H9 (cell line): ENCODE measurements around the gene ACSM4. TPM values are rescaled to one million over a fixed set of nuclear protein-coding genes. Genes with fewer than 3 reads are reported as not detected.

ENCODE experiments used
- DNase-seq: peaks from one replicate; pipeline ENCODE4 v3.0.0-alpha.2; 2017
- H2AFZ ChIP-seq: one replicate; pipeline ENCODE4 v1.6.1; 2013; ENCODE audit warnings: mild to moderate bottlenecking, low read length, control low read depth, moderate library complexity
- H2AK5ac ChIP-seq: 2 replicates; pipeline ENCODE4 v1.6.1; 2013; ENCODE audit warnings: low read length, control low read depth, mixed read lengths; ENCODE audit not compliant: insufficient read length
- H2BK120ac ChIP-seq: one replicate; pipeline ENCODE4 v1.6.1; 2013; ENCODE audit warnings: low read depth, mild to moderate bottlenecking, low read length, control low read depth, inconsistent platforms; ENCODE audit not compliant: poor library complexity, severe bottlenecking
- H2BK12ac ChIP-seq: 2 replicates; pipeline ENCODE4 v1.6.1; 2013; ENCODE audit warnings: low read length, control low read depth, mixed read lengths, low read depth; ENCODE audit not compliant: insufficient read length
- H2BK15ac ChIP-seq: 2 replicates; pipeline ENCODE4 v1.6.1; 2013; ENCODE audit warnings: low read depth, low read length, control low read depth
- H2BK20ac ChIP-seq: one replicate; pipeline ENCODE4 v1.6.1; 2013; ENCODE audit warnings: low read depth, mild to moderate bottlenecking, low read length, control low read depth, inconsistent platforms; ENCODE audit not compliant: poor library complexity, severe bottlenecking
- H2BK5ac ChIP-seq: 2 replicates; pipeline ENCODE4 v1.6.1; 2013; ENCODE audit warnings: low read length, control low read depth, mixed read lengths; ENCODE audit not compliant: insufficient read length
- H3K14ac ChIP-seq: 2 replicates; pipeline ENCODE4 v1.6.1; 2013; ENCODE audit warnings: low read length, control low read depth; ENCODE audit not compliant: insufficient read depth
- H3K18ac ChIP-seq: 2 replicates; pipeline ENCODE4 v1.6.1; 2013; ENCODE audit warnings: low read depth, mild to moderate bottlenecking, mixed read lengths, low read length, control low read depth; ENCODE audit not compliant: insufficient read length
- H3K23ac ChIP-seq: 2 replicates; pipeline ENCODE4 v1.6.1; 2013; ENCODE audit warnings: low read length, control low read depth, mixed read lengths, low read depth; ENCODE audit not compliant: insufficient read length
- H3K23me2 ChIP-seq: 2 replicates; pipeline ENCODE4 v1.6.1; 2013; ENCODE audit warnings: low read depth, mild to moderate bottlenecking, mixed read lengths, low read length, control low read depth; ENCODE audit not compliant: insufficient read length, poor library complexity, severe bottlenecking
- H3K27ac ChIP-seq: 2 replicates; pipeline ENCODE4 v1.5.1; 2013; ENCODE audit warnings: low read length, control low read depth, mixed read lengths, low read depth; ENCODE audit not compliant: insufficient read length
- H3K27me3 ChIP-seq: 2 replicates; pipeline ENCODE4 v1.6.1; 2013; ENCODE audit warnings: low read length, control low read depth, inconsistent platforms; ENCODE audit not compliant: insufficient read depth
- H3K4ac ChIP-seq: 2 replicates; pipeline ENCODE4 v1.6.1; 2013; ENCODE audit warnings: low read depth, mild to moderate bottlenecking, control low read depth, inconsistent platforms, low read length, moderate library complexity
- H3K4me1 ChIP-seq: 2 replicates; pipeline ENCODE4 v1.6.1; 2013; ENCODE audit warnings: low read length, control low read depth, inconsistent platforms; ENCODE audit not compliant: insufficient read depth
- H3K4me2 ChIP-seq: 2 replicates; pipeline ENCODE4 v1.6.1; 2013; ENCODE audit warnings: low read length, control low read depth, mixed read lengths; ENCODE audit not compliant: insufficient read length, insufficient read depth
- H3K56ac ChIP-seq: 2 replicates; pipeline ENCODE4 v1.6.1; 2013; ENCODE audit warnings: low read depth, mild to moderate bottlenecking, mixed read lengths, low read length, control low read depth; ENCODE audit not compliant: insufficient read length
- H3K79me1 ChIP-seq: 2 replicates; pipeline ENCODE4 v1.6.1; 2013; ENCODE audit warnings: low read depth, mild to moderate bottlenecking, moderate library complexity, low read length, control low read depth, inconsistent platforms; ENCODE audit not compliant: insufficient read depth, poor library complexity, severe bottlenecking
- H3K79me2 ChIP-seq: 2 replicates; pipeline ENCODE4 v1.6.1; 2013; ENCODE audit warnings: low read length, control low read depth, inconsistent platforms; ENCODE audit not compliant: insufficient read depth
- H3K9ac ChIP-seq: 2 replicates; pipeline ENCODE4 v1.6.1; 2013; ENCODE audit warnings: low read length, control low read depth, mixed read lengths; ENCODE audit not compliant: insufficient read length; ENCODE audit errors: extremely low read depth
- H3K9me3 ChIP-seq: one replicate; pipeline ENCODE4 v1.6.1; 2013; ENCODE audit warnings: low read depth, low read length, inconsistent platforms; ENCODE audit not compliant: control insufficient read depth
- H3T11ph ChIP-seq: one replicate; pipeline ENCODE4 v1.6.1; 2013; ENCODE audit warnings: mild to moderate bottlenecking, low read length, control low read depth, inconsistent platforms
- H4K20me1 ChIP-seq: one replicate; pipeline ENCODE4 v1.6.1; 2013; ENCODE audit not compliant: control insufficient read depth, insufficient read length, insufficient read depth
- H4K5ac ChIP-seq: 2 replicates; pipeline ENCODE4 v1.6.1; 2013; ENCODE audit warnings: low read depth, mild to moderate bottlenecking, mixed read lengths, low read length, control low read depth; ENCODE audit not compliant: insufficient read length
- H4K8ac ChIP-seq: replicated peaks from 2 replicates; pipeline ENCODE4 v1.6.1; 2013; ENCODE audit warnings: low read length, control low read depth, mixed read lengths, low read depth; ENCODE audit not compliant: insufficient read length
- H4K91ac ChIP-seq: 2 replicates; pipeline ENCODE4 v1.6.1; 2013; ENCODE audit warnings: low read depth, mild to moderate bottlenecking, moderate library complexity, mixed read lengths, low read length, control low read depth; ENCODE audit not compliant: insufficient read length
- H3K27ac Mint-ChIP-seq, 3 experiments: 2 replicates in 2 of 3; 3 replicates in 1 of 3; pipeline ENCODE4 v1.8.0; 2020 to 2021; ENCODE audit warnings: mixed read lengths in 3 of 3, mild to moderate bottlenecking in 1 of 3, moderate library complexity in 1 of 3
- H3K27me3 Mint-ChIP-seq: 2 replicates; pipeline ENCODE4 v1.8.0; 2021; ENCODE audit warnings: low read depth, mild to moderate bottlenecking, moderate library complexity, mixed read lengths
- H3K36me3 Mint-ChIP-seq, 3 experiments: 2 replicates in 2 of 3; 3 replicates in 1 of 3; pipeline ENCODE4 v1.8.0; 2020 to 2021; ENCODE audit warnings: low read depth in 3 of 3, mixed read lengths in 3 of 3; ENCODE audit not compliant: insufficient read depth in 1 of 3
- H3K4me1 Mint-ChIP-seq, 2 experiments: 2 replicates each; pipeline ENCODE4 v1.8.0; 2020; ENCODE audit warnings: mixed read lengths in 2 of 2
- H3K4me3 Mint-ChIP-seq, 2 experiments: 2 replicates in 1 of 2; 3 replicates in 1 of 2; pipeline ENCODE4 v1.8.0; 2020 to 2021; ENCODE audit warnings: mild to moderate bottlenecking in 2 of 2, mixed read lengths in 2 of 2, moderate library complexity in 1 of 2
- H3K9me3 Mint-ChIP-seq, 2 experiments: 2 replicates in 1 of 2; 3 replicates in 1 of 2; pipeline ENCODE4 v1.8.0; 2020; ENCODE audit warnings: mild to moderate bottlenecking in 2 of 2, mixed read lengths in 2 of 2, moderate library complexity in 1 of 2
- WGBS: extraction: QIAGEN DNeasy Blood & Tissue Kit; methylation state at CpG from one replicate; pipeline ENCODE4 v1.1.7; 2013; ENCODE audit warnings: missing lambda C conversion rate, low lambda C conversion rate, mixed read lengths; ENCODE audit not compliant: insufficient read length; ENCODE audit errors: extremely low coverage; 5-methylcytosine and 5-hydroxymethylcytosine counted together
- total RNA-seq: library from RNA; stranded (reverse); gene quantifications from 2 replicates; pipeline ENCODE4 v1.2.1, GENCODE V29; 2021
- TF ChIP-seq, protein P1 (sequence below): fragments of 200-600 bp; sonication (generic); conservative IDR thresholded peaks from 3 replicates; pipeline ENCODE4 v1.8.0; 2021; ENCODE audit warnings: antibody characterized with exemption, mild to moderate bottlenecking

Gene ACSM4
- total RNA-seq, 1 experiment from 2014 or later, result not detected

DNA sequence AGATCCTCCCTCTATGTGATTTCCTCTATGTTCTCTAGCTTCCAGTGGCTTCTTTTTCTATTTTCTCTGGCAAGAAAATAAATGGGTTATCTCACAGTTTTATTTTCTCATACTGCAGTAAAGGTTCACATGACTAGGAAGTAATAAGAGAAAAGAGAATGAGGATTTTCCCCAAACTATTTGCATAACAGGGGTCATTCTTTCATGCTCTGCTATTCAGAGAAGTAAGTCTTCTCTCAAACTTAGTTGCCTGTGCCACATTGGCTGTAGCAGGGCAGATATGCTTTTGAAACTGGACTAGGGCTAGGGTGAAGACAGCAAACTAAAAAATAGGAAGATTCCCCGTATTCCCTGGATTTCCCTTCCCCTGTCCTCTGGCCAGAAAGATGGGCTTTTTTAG, 57.4 kb downstream of the ACSM4 start:
- Histone ChIP-seq H3K27ac (no peak overlapping the region), H2BK120ac (no peak overlapping the region), H3K23ac (no peak overlapping the region), H3K56ac (no peak overlapping the region), H3K79me1 (no peaks in the 10 kb centered on the region), H4K5ac (no peak overlapping the region), H4K20me1 (no peaks in the 10 kb centered on the region), H3K4me2 (no peak overlapping the region), H2AFZ (no peak overlapping the region), H3K9me3 (no peaks in the 10 kb centered on the region), H3K18ac (no peak overlapping the region), H2BK12ac (no peak overlapping the region), H3K4ac (no peak overlapping the region), H2BK15ac (no peak overlapping the region), H2BK20ac (no peak overlapping the region), H3K4me1 (no peaks in the 10 kb centered on the region), H2AK5ac (no peak overlapping the region), H3K14ac (no peak overlapping the region), H4K91ac (no peak overlapping the region), H3K27me3 (no peaks in the 10 kb centered on the region), H3K23me2 (no peaks in the 10 kb centered on the region), H3K9ac (no peak overlapping the region), H2BK5ac (no peak overlapping the region), H3T11ph (no peak overlapping the region), H3K79me2 (no peaks in the 10 kb centered on the region), H4K8ac (no peak overlapping the region)
- no CpG with 5 or more reads among the region's 1 CpG for WGBS
- Mint-ChIP-seq H3K27ac (no peak overlapping the region; a peak in 2 of 7 replicates), H3K36me3 (peaks cover 0 to 3% (median 0%) of the 10 kb centered on the region in 3 experiments; a peak in 1 of 7 replicates), H3K4me1 (peaks cover 0 to 11% of the 10 kb centered on the region in 2 experiments; a peak in 2 of 4 replicates), H3K4me3 (no peak overlapping the region), H3K27me3 (no peaks in the 10 kb centered on the region), H3K9me3 (peaks cover 6 to 9% of the 10 kb centered on the region in 2 experiments; a peak in 2 of 5 replicates)
- TF ChIP-seq, protein P1, sequence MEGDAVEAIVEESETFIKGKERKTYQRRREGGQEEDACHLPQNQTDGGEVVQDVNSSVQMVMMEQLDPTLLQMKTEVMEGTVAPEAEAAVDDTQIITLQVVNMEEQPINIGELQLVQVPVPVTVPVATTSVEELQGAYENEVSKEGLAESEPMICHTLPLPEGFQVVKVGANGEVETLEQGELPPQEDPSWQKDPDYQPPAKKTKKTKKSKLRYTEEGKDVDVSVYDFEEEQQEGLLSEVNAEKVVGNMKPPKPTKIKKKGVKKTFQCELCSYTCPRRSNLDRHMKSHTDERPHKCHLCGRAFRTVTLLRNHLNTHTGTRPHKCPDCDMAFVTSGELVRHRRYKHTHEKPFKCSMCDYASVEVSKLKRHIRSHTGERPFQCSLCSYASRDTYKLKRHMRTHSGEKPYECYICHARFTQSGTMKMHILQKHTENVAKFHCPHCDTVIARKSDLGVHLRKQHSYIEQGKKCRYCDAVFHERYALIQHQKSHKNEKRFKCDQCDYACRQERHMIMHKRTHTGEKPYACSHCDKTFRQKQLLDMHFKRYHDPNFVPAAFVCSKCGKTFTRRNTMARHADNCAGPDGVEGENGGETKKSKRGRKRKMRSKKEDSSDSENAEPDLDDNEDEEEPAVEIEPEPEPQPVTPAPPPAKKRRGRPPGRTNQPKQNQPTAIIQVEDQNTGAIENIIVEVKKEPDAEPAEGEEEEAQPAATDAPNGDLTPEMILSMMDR, result no peak
- DNase-seq, result no peak
